Peyer's patch (tissue), 4 donors: Measurements from ENCODE around the gene PPP5C.

Source experiments
- CTCF ChIP-seq, 6 experiments: fragments of 450-650 bp in 4 of 6; fragments of 200-600 bp in 2 of 6; sonication (generic) in 1 of 6; IDR thresholded peaks; one replicate each; pipeline ENCODE4 v1.5.1; 2017 to 2019; ENCODE audit warnings: antibody characterized with exemption in 6 of 6, mild to moderate bottlenecking in 3 of 6, moderate library complexity in 1 of 6
- POLR2A ChIP-seq, 2 donors: fragments of 450-650 bp; IDR thresholded peaks; one replicate each; pipeline ENCODE4 v1.5.1; 2017; ENCODE audit warnings: antibody characterized with exemption in 2 of 2, mild to moderate bottlenecking in 2 of 2, moderate library complexity in 2 of 2

GRCh38 chr19:46371371-46371901, 24.5 kb downstream of the PPP5C start:
- TF ChIP-seq POLR2A (IDR thresholded peaks at IDR 0.05): no peak
- TF ChIP-seq CTCF (IDR thresholded peaks at IDR 0.05): no peak
